HepG2 (cell line): ENCODE data around the gene CTXN1. TPM values are rescaled to one million over a fixed set of nuclear protein-coding genes. Genes with fewer than 3 reads are reported as not detected.

Experiments used
- ATAC-seq: fragments of 200-7000 bp; cut with Tn5 transposase; 3 replicates; pipeline ENCODE4 v1.9.1; 2020; ENCODE audit warnings: mild to moderate bottlenecking, moderate library complexity
- BruUV-seq: library from RNA; stranded (reverse); fragments of 400-500 nt; replicated peaks from 2 replicates; lab custom pipeline; 2021; lab: Mats Ljungman, UMichigan
- CTCF ChIA-PET: fragments of 300-600 bp; formaldehyde crosslinking; extraction: SDS; loops from one replicate; lab custom pipeline; 2021; ENCODE audit warnings: low total read pairs, inconsistent platforms, low intra/inter-chr PET ratio; lab: Yijun Ruan, JAX
- POLR2A ChIA-PET: fragments of 350-600 bp; sonication (Branson Sonifier 250); formaldehyde crosslinking; loops from one replicate; lab custom pipeline; 2020; ENCODE audit warnings: antibody characterized with exemption, inconsistent platforms; lab: Yijun Ruan, JAX
- DNase-seq: peaks from one replicate; pipeline ENCODE4 v3.0.0-alpha.2; 2015; ENCODE audit warnings: low spot score
- FAIRE-seq: peaks from 3 replicates; lab custom pipeline; 2011; peaks lifted over from hg19 to GRCh38; lab: Jason Lieb, UNC
- H2AFZ ChIP-seq: one replicate; pipeline ENCODE4 v1.6.1; 2011; ENCODE audit warnings: low read length, inconsistent platforms
- H3K27ac ChIP-seq: fragments of 300-600 bp; 3 replicates; pipeline ENCODE4 v1.8.0; 2011; ENCODE audit warnings: mixed run types, mild to moderate bottlenecking, mixed read lengths, low read length, inconsistent platforms; ENCODE audit not compliant: insufficient read depth; ENCODE audit errors: extremely low read length
- H3K27me3 ChIP-seq, 2 experiments: fragments of 200-600 bp in 1 of 2; 2 replicates in 1 of 2; 3 replicates in 1 of 2; pipeline versions ENCODE4 v1.6.0 to v1.8.0; 2011; ENCODE audit warnings: low read length in 2 of 2, mild to moderate bottlenecking in 2 of 2, moderate library complexity in 2 of 2, inconsistent platforms in 1 of 2; ENCODE audit not compliant: insufficient read depth in 2 of 2, control insufficient read depth in 1 of 2
- H3K36me3 ChIP-seq, 2 experiments: fragments of 200-600 bp in 1 of 2; replicated peaks in 1 of 2; 2 replicates in 1 of 2; 3 replicates in 1 of 2; pipeline versions ENCODE4 v1.5.1 to v1.8.0; 2011; ENCODE audit warnings: low read length in 2 of 2, inconsistent platforms in 1 of 2; ENCODE audit not compliant: insufficient read depth in 2 of 2, control insufficient read depth in 1 of 2
- H3K4me1 ChIP-seq: 2 replicates; pipeline ENCODE4 v1.5.1; 2012; ENCODE audit warnings: low read length, inconsistent platforms; ENCODE audit not compliant: insufficient read depth
- H3K4me2 ChIP-seq: 2 replicates; pipeline ENCODE4 v1.6.0; 2011; ENCODE audit warnings: low read depth, low read length, inconsistent platforms
- H3K4me3 ChIP-seq, 3 experiments: fragments of 200-600 bp in 1 of 3; sonication (generic), shearing (Covaris generic) in 1 of 3; replicated peaks in 1 of 3; 2 replicates each; pipeline ENCODE4 v1.5.1; 2011 to 2016; ENCODE audit warnings: low read length in 3 of 3, inconsistent platforms in 2 of 3, low read depth in 2 of 3, mild to moderate bottlenecking in 2 of 3, control low read depth in 1 of 3, mixed read lengths in 1 of 3; ENCODE audit not compliant: insufficient read depth in 1 of 3
- H3K79me2 ChIP-seq: one replicate; pipeline ENCODE4 v1.6.1; 2011; ENCODE audit warnings: low read length, inconsistent platforms; ENCODE audit not compliant: insufficient read depth
- H3K9ac ChIP-seq: 2 replicates; pipeline ENCODE4 v1.6.0; 2011; ENCODE audit warnings: mild to moderate bottlenecking, low read depth, low read length, inconsistent platforms; ENCODE audit not compliant: insufficient read depth
- H3K9me3 ChIP-seq: 2 replicates; pipeline ENCODE4 v1.5.1; 2012; ENCODE audit warnings: mild to moderate bottlenecking, low read length
- H4K20me1 ChIP-seq: 2 replicates; pipeline ENCODE4 v1.6.0; 2011; ENCODE audit warnings: inconsistent platforms, mild to moderate bottlenecking, low read length, moderate library complexity; ENCODE audit not compliant: insufficient read depth
- MAX ChIP-seq: IDR thresholded peaks from 2 replicates; pipeline ENCODE4 v1.6.1; 2012; ENCODE audit warnings: inconsistent platforms
- PLSCR1 ChIP-seq: sonication (generic); formaldehyde crosslinking; IDR thresholded peaks from 2 replicates; pipeline ENCODE4 v1.5.0; 2020; ENCODE audit warnings: missing genetic modification reagents, mild to moderate bottlenecking, borderline replicate concordance
- POLR2A ChIP-seq, 2 experiments: IDR thresholded peaks; 2 replicates each; pipeline ENCODE4 v1.6.1; 2011; ENCODE audit warnings: low read depth in 2 of 2, low read length in 2 of 2, mild to moderate bottlenecking in 1 of 2, moderate library complexity in 1 of 2; ENCODE audit not compliant: insufficient read depth in 1 of 2
- REL ChIP-seq: sonication (generic); formaldehyde crosslinking; conservative IDR thresholded peaks from 2 replicates; pipeline ENCODE4 v1.8.0; 2022; ENCODE audit warnings: mild to moderate bottlenecking, missing genetic modification reagents, moderate library complexity
- RFXAP ChIP-seq: sonication (generic); formaldehyde crosslinking; IDR thresholded peaks from 2 replicates; pipeline ENCODE4 v1.4.0; 2020; ENCODE audit warnings: missing genetic modification reagents, borderline replicate concordance
- SKIL ChIP-seq: sonication (generic); formaldehyde crosslinking; IDR thresholded peaks from 2 replicates; pipeline ENCODE4 v1.8.0; 2022; ENCODE audit warnings: missing genetic modification reagents, mild to moderate bottlenecking, moderate library complexity, borderline replicate concordance
- SRY ChIP-seq: sonication (generic); formaldehyde crosslinking; IDR thresholded peaks from 2 replicates; pipeline ENCODE4 v1.8.0; 2022; ENCODE audit warnings: mild to moderate bottlenecking, missing genetic modification reagents
- THAP11 ChIP-seq: IDR thresholded peaks from 2 replicates; pipeline ENCODE4 v1.6.1; 2016; ENCODE audit warnings: missing biosample characterization, missing genetic modification reagents
- ZFP1 ChIP-seq: IDR thresholded peaks from 2 replicates; pipeline ENCODE4 v1.6.1; 2016
- ZFP90 ChIP-seq: sonication (generic); formaldehyde crosslinking; IDR thresholded peaks from 2 replicates; pipeline ENCODE4 v1.8.0; 2022; ENCODE audit warnings: missing genetic modification reagents, mild to moderate bottlenecking, inconsistent platforms, borderline replicate concordance
- WGBS: methylation state at CpG from one replicate; pipeline ENCODE4 v1.1.6; 2017; ENCODE audit warnings: low lambda C conversion rate; 5-methylcytosine and 5-hydroxymethylcytosine counted together
- in situ Hi-C: cut with HindIII; loops from 2 replicates; pipeline ENCODE4 v1.10.0; 2017; ENCODE audit warnings: low pct_unique_long_range_greater_than_20kb; ENCODE audit not compliant: extremely low pct_ligation_motif_present
- intact Hi-C: fragments of 100-400 bp; cut with micrococcal nuclease; formaldehyde crosslinking; loops from one replicate; pipeline ENCODE4 v1.10.0; 2022; ENCODE audit not compliant: unreplicated experiment
- polyA plus RNA-seq, 8 experiments: library from polyadenylated mRNA; depleted of rRNA in 3 of 8; stranded (reverse) in 7 of 8; unstranded in 1 of 8; fragments of >200 nt; fragmentation: Illumina TruSeq in 4 of 8; extraction: Trizol in 4 of 8; gene quantifications; 2 replicates each; pipeline versions ENCODE4 v1.2.1 to v1.2.3, GENCODE V29; 2011 to 2016; ENCODE audit warnings: low read depth in 4 of 8, missing spikeins in 1 of 8, mixed read lengths in 1 of 8; ENCODE audit not compliant: insufficient read depth in 1 of 8
- total RNA-seq, 5 experiments: library from RNA; depleted of rRNA; stranded (reverse); fragments of >200 nt; fragmentation: Illumina TruSeq; extraction: Trizol; gene quantifications; 2 replicates each; pipeline ENCODE4 v1.2.3, GENCODE V29; 2016; ENCODE audit warnings: low read depth in 1 of 5

Gene CTXN1
- total and polyA plus RNA-seq, 2 of the 13 experiments (the other 11 are each of a cell fraction or from before 2014, with no cell fraction given), result 0.11 TPM; not detected in 1

GRCh38 chr19:7905859-7906258, 20.1 kb downstream of the CTXN1 start (continued):
- TF ChIP-seq SKIL (no peak), ZFP90 (CRISPR knock-in tag) (no peak), PLSCR1 (CRISPR knock-in tag) (no peak), ZFP1 (CRISPR knock-in tag) (no peak), REL (CRISPR knock-in tag) (no peak), RFXAP (CRISPR knock-in tag) (no peak), MAX (no peak)

GRCh38 chr19:7905268-7905667, 20.7 kb downstream of the CTXN1 start:
- FAIRE-seq (no peak), DNase-seq (no peak)
- H3K79me2 ChIP-seq, result peaks cover 29% of the 10 kb centered on the region

More at GRCh38 chr19:7905268-7905667, 20.7 kb downstream of the CTXN1 start:
- Histone ChIP-seq H3K27me3 (no peaks in the 10 kb centered on the region; a peak in 1 of 5 replicates), H3K27ac (peak overlapping the region; percentile 71), H2AFZ (no peak overlapping the region), H3K4me3 (peak overlapping the region; percentile 90 to 100 (median 95); a peak in 5 of 6 replicates), H3K9me3 (no peaks in the 10 kb centered on the region), H3K9ac (peak overlapping the region; percentile 81), H3K4me2 (peak overlapping the region; percentile 99), H3K4me1 (peaks cover 43% of the 10 kb centered on the region), H3K36me3 (peaks cover under 1 to 21% of the 10 kb centered on the region in 2 experiments; a peak in 3 of 5 replicates), H4K20me1 (peaks cover 13% of the 10 kb centered on the region; the same call in 1 of the 2 replicates)
- intact Hi-C loops, result no loop called here
- ChIA-PET POLR2A (no interaction called here), CTCF (no interaction called here)
- no peak for ATAC-seq
- in situ Hi-C loops, result no loop called here
- no TSS peak for BruUV-seq
- TF ChIP-seq SRY (CRISPR knock-in tag) (0 out of 2 replicates have a peak, but pooled peaks have one; percentile 1), POLR2A (IDR thresholded peaks at IDR 0.05; ENCODE audit: insufficient read depth in 1 of 2, low read depth in 2 of 2, low read length in 2 of 2) (0 out of 4 replicates have a peak, but pooled peaks of 1 of the 2 experiments have one; percentile 8), THAP11 (CRISPR knock-in tag) (no peak)
- WGBS, result 82% methylated on average over 8 of the region's 10 CpGs
